ENCODE data around the gene MRPS12. TPM values are rescaled to one million over a fixed set of nuclear protein-coding genes. Genes with fewer than 3 reads are reported as not detected.
A peak's percentile ranks its signal among the peaks of the same experiment; 100 is the strongest.

Gene MRPS12
- total RNA-seq, 4 donors from 2014 or later = 16.9 to 83.8 (median 19.2) TPM

- Histone ChIP-seq H3K36me3 (no peaks in the 10 kb centered on the region), H3K4me1 (peaks cover 0 to 4% of the 10 kb centered on the region in 2 donors), H3K9me3 (no peaks in the 10 kb centered on the region), H3K27ac (no peak overlapping the region), H3K4me3 (no peak overlapping the region), H3K27me3 (no peaks in the 10 kb centered on the region)
- DNase-seq = no peak
- intact Hi-C loops (cut with DNase I; ENCODE audit: low total_unique reads) = no loop called here
- TF ChIP-seq CTCF (IDR thresholded peaks at IDR 0.05) = no peak
- no peak for TF ChIP-seq POLR2A (IDR thresholded peaks at IDR 0.05)
Observed at GRCh38 chr19:38944981-38945506, 14.3 kb downstream of the MRPS12 start.

GRCh38 chr19:38945562-38946228 lies 15.0 kb downstream of the MRPS12 start:
- Histone ChIP-seq H3K27ac (no peak overlapping the region), H3K4me1 (peaks cover 0 to 4% of the 10 kb centered on the region in 2 donors), H3K27me3 (no peaks in the 10 kb centered on the region), H3K36me3 (no peaks in the 10 kb centered on the region), H3K4me3 (no peak overlapping the region), H3K9me3 (no peaks in the 10 kb centered on the region)
- TF ChIP-seq CTCF (IDR thresholded peaks at IDR 0.05) = no peak
- TF ChIP-seq POLR2A (IDR thresholded peaks at IDR 0.05) = no peak
- DNase-seq = no peak
- intact Hi-C loops (cut with DNase I; ENCODE audit: low total_unique reads) = no loop called here

- no peaks in the 10 kb centered on the region for H3K27me3 ChIP-seq
- DNase-seq = no peak
- H3K4me3 ChIP-seq = no peak overlapping the region
- H3K36me3 ChIP-seq = no peaks in the 10 kb centered on the region
- H3K4me1 ChIP-seq = peaks cover 0 to 4% of the 10 kb centered on the region in 2 donors
- H3K27ac ChIP-seq = no peak overlapping the region
- TF ChIP-seq POLR2A (IDR thresholded peaks at IDR 0.05) (no peak), CTCF (IDR thresholded peaks at IDR 0.05) (no peak)
- intact Hi-C loops (cut with DNase I; ENCODE audit: low total_unique reads) = no loop called here
- H3K9me3 ChIP-seq = no peaks in the 10 kb centered on the region
Observed at GRCh38 chr19:38946229-38947010, 15.7 kb downstream of the MRPS12 start.

GRCh38 chr19:38949580-38950367 lies 19.0 kb downstream of the MRPS12 start:
- DNase-seq = peak; percentile 78 to 82
- intact Hi-C loops (cut with DNase I; ENCODE audit: low total_unique reads) = no loop called here
- Histone ChIP-seq H3K4me1 (peaks cover 0 to 4% of the 10 kb centered on the region in 2 donors), H3K36me3 (no peaks in the 10 kb centered on the region), H3K27me3 (no peaks in the 10 kb centered on the region), H3K27ac (no peak overlapping the region), H3K9me3 (no peaks in the 10 kb centered on the region), H3K4me3 (peak overlapping the region; percentile 20 to 25)
- TF ChIP-seq CTCF (IDR thresholded peaks at IDR 0.05) = no peak
- no peak for TF ChIP-seq POLR2A (IDR thresholded peaks at IDR 0.05)
